CD4-positive, alpha-beta T cell (primary cell): ENCODE results near the gene SUPT20H. TPM values are rescaled to one million over a fixed set of nuclear protein-coding genes. Genes with fewer than 3 reads are reported as not detected.

Experiments used
- ATAC-seq: fragments of 200-7000 bp; cut with Tn5 transposase; one replicate; pipeline ENCODE4 v1.10.0; 2022; ENCODE audit warnings: mild to moderate bottlenecking; ENCODE audit not compliant: poor library complexity
- CTCF ChIA-PET: fragments of 350-600 bp; sonication (Branson Sonifier 250); formaldehyde crosslinking; loops from one replicate; lab custom pipeline; 2021; ENCODE audit warnings: antibody characterized with exemption, inconsistent platforms; lab: Charles Lee
- POLR2A ChIA-PET: fragments of 350-600 bp; sonication (Branson Sonifier 250); formaldehyde crosslinking; loops from one replicate; lab custom pipeline; 2021; ENCODE audit warnings: antibody characterized with exemption, inconsistent platforms; lab: Charles Lee
- DNase-seq, 14 experiments: peaks; one replicate each; pipeline ENCODE4 v3.0.0-alpha.2; 2013 to 2020; ENCODE audit warnings: mixed read lengths in 2 of 14
- H3K27ac ChIP-seq, 2 donors: one replicate each; pipeline versions ENCODE4 v1.5.1 to v1.7.0; 2013; ENCODE audit warnings: low read length in 2 of 2, low read depth in 1 of 2, mild to moderate bottlenecking in 1 of 2
- H3K27me3 ChIP-seq, 2 experiments: 1 replicate in 1 of 2; 2 replicates in 1 of 2; pipeline versions ENCODE4 v1.6.1 to v1.7.0; 2013; ENCODE audit warnings: low read length in 2 of 2, control low read depth in 1 of 2, mild to moderate bottlenecking in 1 of 2, moderate library complexity in 1 of 2; ENCODE audit not compliant: insufficient read depth in 2 of 2, control insufficient read depth in 1 of 2
- H3K36me3 ChIP-seq: one replicate; pipeline ENCODE4 v1.6.1; 2013; ENCODE audit warnings: low read length, control low read depth; ENCODE audit not compliant: insufficient read depth
- H3K4me1 ChIP-seq: one replicate; pipeline ENCODE4 v1.6.1; 2013; ENCODE audit warnings: low read length, control low read depth; ENCODE audit not compliant: insufficient read depth
- H3K4me3 ChIP-seq: one replicate; pipeline ENCODE4 v1.5.1; 2013; ENCODE audit warnings: mild to moderate bottlenecking, low read length, moderate library complexity
- H3K9me3 ChIP-seq, 2 experiments: 1 replicate in 1 of 2; 2 replicates in 1 of 2; pipeline versions ENCODE4 v1.6.1 to v1.7.0; 2013; ENCODE audit warnings: low read length in 2 of 2, mild to moderate bottlenecking in 2 of 2, control low read depth in 1 of 2, moderate library complexity in 1 of 2; ENCODE audit not compliant: control insufficient read depth in 1 of 2, insufficient read depth in 1 of 2
- H3K27ac Mint-ChIP-seq: one replicate; pipeline ENCODE4 v1.8.0; 2020; ENCODE audit warnings: mixed read lengths
- H3K27me3 Mint-ChIP-seq: one replicate; pipeline ENCODE4 v1.8.0; 2021; ENCODE audit warnings: mixed read lengths
- H3K36me3 Mint-ChIP-seq: one replicate; pipeline ENCODE4 v1.8.0; 2021; ENCODE audit warnings: low read depth, mixed read lengths
- H3K4me1 Mint-ChIP-seq: one replicate; pipeline ENCODE4 v1.8.0; 2021; ENCODE audit warnings: low read depth, mixed read lengths
- H3K4me3 Mint-ChIP-seq: one replicate; pipeline ENCODE4 v1.8.0; 2020; ENCODE audit warnings: mild to moderate bottlenecking, mixed read lengths
- H3K9me3 Mint-ChIP-seq: one replicate; pipeline ENCODE4 v1.8.0; 2020; ENCODE audit warnings: mixed read lengths
- intact Hi-C, 2 experiments: fragments of 100-400 bp; cut with DNase I in 1 of 2; cut with micrococcal nuclease in 1 of 2; formaldehyde crosslinking; loops; one replicate each; pipeline versions ENCODE4 v1.15.1 to v1.9.0; 2023 to 2025; cut with DNase I, micrococcal nuclease
- total RNA-seq, 174 experiments: library from RNA in 2 of 174; stranded (reverse) in 2 of 174; gene quantifications; one replicate each; pipeline ENCODE4 v1.2.3 and lab custom pipeline; 2021 to 2026
- TF ChIP-seq, protein P1 (sequence below): fragments of 200-600 bp; IDR thresholded peaks from one replicate; pipeline ENCODE4 v1.8.0; 2022; ENCODE audit warnings: antibody characterized with exemption, mild to moderate bottlenecking

Gene SUPT20H
- total RNA-seq, 2 experiments from 2014 or later = 61.7 to 63.1 TPM

DNA sequence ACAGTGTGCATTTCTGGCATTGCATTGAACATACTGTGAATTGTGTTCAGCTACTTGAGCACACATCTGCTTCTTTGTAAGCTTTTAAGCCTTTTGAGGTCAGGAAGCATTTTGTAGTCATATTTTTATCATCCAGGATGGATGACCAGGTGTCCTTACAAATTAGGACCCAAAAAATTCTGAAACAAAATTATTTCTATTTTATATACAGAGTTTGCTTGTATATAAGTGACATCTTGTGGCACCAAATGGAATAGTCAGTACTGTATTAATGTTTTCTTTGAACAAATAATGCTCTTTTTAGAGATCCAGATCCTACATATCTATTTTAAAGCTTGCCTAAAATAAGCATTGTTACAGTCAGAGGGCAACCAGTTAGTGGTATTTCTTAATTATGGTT lies 9.5 kb upstream of the SUPT20H start:
- POLR2A ChIA-PET = no interaction called here
- Histone ChIP-seq H3K27ac (no peak overlapping the region), H3K36me3 (no peaks in the 10 kb centered on the region), H3K9me3 (no peaks in the 10 kb centered on the region), H3K4me3 (no peak overlapping the region), H3K4me1 (no peaks in the 10 kb centered on the region), H3K27me3 (no peaks in the 10 kb centered on the region)
- TF ChIP-seq, protein P1, sequence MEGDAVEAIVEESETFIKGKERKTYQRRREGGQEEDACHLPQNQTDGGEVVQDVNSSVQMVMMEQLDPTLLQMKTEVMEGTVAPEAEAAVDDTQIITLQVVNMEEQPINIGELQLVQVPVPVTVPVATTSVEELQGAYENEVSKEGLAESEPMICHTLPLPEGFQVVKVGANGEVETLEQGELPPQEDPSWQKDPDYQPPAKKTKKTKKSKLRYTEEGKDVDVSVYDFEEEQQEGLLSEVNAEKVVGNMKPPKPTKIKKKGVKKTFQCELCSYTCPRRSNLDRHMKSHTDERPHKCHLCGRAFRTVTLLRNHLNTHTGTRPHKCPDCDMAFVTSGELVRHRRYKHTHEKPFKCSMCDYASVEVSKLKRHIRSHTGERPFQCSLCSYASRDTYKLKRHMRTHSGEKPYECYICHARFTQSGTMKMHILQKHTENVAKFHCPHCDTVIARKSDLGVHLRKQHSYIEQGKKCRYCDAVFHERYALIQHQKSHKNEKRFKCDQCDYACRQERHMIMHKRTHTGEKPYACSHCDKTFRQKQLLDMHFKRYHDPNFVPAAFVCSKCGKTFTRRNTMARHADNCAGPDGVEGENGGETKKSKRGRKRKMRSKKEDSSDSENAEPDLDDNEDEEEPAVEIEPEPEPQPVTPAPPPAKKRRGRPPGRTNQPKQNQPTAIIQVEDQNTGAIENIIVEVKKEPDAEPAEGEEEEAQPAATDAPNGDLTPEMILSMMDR = no peak
- CTCF ChIA-PET = interaction anchor here (1.3 kb wide), 1 partner anchor 70 kb away, joined by 3 read pairs; the partner anchor contains the start of gene ALG5
- no peak overlapping the region for H3K4me3 Mint-ChIP-seq
- intact Hi-C loops = loop anchor here in 1 of 2 experiments (5.0 kb wide), 1 partner anchor 647 kb away; no protein-coding TSS in a partner anchor
- H3K27ac Mint-ChIP-seq = no peak overlapping the region
- ATAC-seq (no peak), DNase-seq (no peak)
- no peaks in the 10 kb centered on the region for H3K9me3 Mint-ChIP-seq
- H3K27me3 Mint-ChIP-seq = peaks cover 12% of the 10 kb centered on the region
- no peaks in the 10 kb centered on the region for H3K36me3 Mint-ChIP-seq
- H3K4me1 Mint-ChIP-seq = no peaks in the 10 kb centered on the region

DNA sequence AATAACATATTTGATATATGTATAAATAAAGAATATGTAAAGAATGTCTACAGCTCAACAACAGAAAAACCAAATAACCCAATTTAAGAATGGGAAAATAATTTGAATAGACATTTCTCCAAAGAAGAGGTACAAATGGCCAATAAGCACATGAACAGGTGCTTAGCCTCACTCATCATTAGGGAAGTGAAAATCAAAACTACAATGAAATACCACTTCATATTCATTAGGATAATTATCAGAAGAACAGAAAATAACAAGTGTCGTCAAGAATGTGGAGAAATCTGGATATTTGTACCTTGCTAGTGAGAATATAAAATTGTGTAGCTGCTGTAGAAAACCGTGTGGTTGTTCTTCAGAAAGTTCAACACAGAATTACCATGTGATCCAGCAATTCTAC lies 8.4 kb upstream of the SUPT20H start:
- Mint-ChIP-seq H3K27ac (no peak overlapping the region), H3K36me3 (no peaks in the 10 kb centered on the region), H3K9me3 (no peaks in the 10 kb centered on the region), H3K4me3 (no peak overlapping the region), H3K27me3 (peaks cover 12% of the 10 kb centered on the region), H3K4me1 (no peaks in the 10 kb centered on the region)
- no peaks in the 10 kb centered on the region for H3K9me3 ChIP-seq
- no peaks in the 10 kb centered on the region for H3K27me3 ChIP-seq
- TF ChIP-seq, protein P1 = no peak
- ChIA-PET POLR2A (no interaction called here), CTCF (interaction anchor here (1.3 kb wide), 1 partner anchor 69 kb away, joined by 3 read pairs; the partner anchor contains the start of gene ALG5)
- H3K27ac ChIP-seq = no peak overlapping the region
- intact Hi-C loops = loop anchor here in 1 of 2 experiments (5.0 kb wide), 1 partner anchor 646 kb away; no protein-coding TSS in a partner anchor
- ATAC-seq = no peak
- H3K4me3 ChIP-seq = no peak overlapping the region
- no peak for DNase-seq
- no peaks in the 10 kb centered on the region for H3K4me1 ChIP-seq
- no peaks in the 10 kb centered on the region for H3K36me3 ChIP-seq

DNA sequence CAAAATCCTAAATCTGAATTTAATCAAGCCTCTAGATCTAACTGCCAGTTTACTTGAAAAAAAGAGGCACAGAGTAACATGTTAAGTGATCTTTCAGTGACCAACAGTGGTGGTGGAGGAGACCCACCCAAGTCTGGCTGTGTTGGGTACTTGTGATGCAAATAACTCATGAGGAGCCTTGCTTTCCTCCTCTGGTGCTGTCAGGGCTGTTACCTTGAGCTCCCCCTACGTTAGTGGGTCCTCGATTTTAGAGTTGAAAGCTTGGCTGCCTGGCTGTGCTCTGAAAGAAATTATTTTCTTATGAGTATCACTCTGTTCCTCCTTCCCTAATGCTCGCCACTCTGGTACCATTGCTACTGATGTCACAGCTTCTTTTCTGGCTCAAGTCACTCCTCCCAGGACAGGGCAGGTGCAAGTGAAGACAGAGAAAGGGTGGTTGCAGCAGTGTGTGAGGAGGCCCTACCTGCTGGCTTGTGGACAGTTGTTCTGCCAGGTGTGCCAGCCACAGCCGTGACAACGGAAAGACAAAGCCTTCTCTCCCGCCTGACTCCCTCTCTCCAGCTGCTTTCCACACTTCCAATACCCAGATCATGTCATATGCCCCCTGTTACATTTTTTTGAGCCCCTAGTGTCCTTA lies 6.5 kb upstream of the SUPT20H start:
- H3K4me1 ChIP-seq = no peaks in the 10 kb centered on the region
- no peak overlapping the region for H3K4me3 ChIP-seq
- Mint-ChIP-seq H3K4me1 (no peaks in the 10 kb centered on the region), H3K27me3 (peaks cover 8% of the 10 kb centered on the region), H3K36me3 (no peaks in the 10 kb centered on the region), H3K4me3 (no peak overlapping the region), H3K27ac (no peak overlapping the region), H3K9me3 (no peaks in the 10 kb centered on the region)
- ChIA-PET POLR2A (no interaction called here), CTCF (no interaction called here)
- no peaks in the 10 kb centered on the region for H3K27me3 ChIP-seq
- intact Hi-C loops = loop anchor here in 1 of 2 experiments (5.0 kb wide), 1 partner anchor 644 kb away; no protein-coding TSS in a partner anchor
- TF ChIP-seq, protein P1 = no peak
- no peaks in the 10 kb centered on the region for H3K9me3 ChIP-seq
- no peaks in the 10 kb centered on the region for H3K36me3 ChIP-seq
- H3K27ac ChIP-seq = no peak overlapping the region
- no peak for ATAC-seq
- DNase-seq = no peak
